Parathyroid adenoma (tissue), 2 donors: ENCODE data around the gene GGA1.
"Not testable (repeated sequence)": the region's sequence is repeated elsewhere in the genome, so short reads cannot be mapped to it uniquely, and the experiment has no call there.

ENCODE experiments used
- H2AFZ ChIP-seq: fragments of 300-600 bp; sonication (generic); one replicate; pipeline ENCODE4 v1.7.0; 2017; ENCODE audit warnings: antibody characterized with exemption, mild to moderate bottlenecking
- H3K27ac ChIP-seq: fragments of 300-600 bp; sonication (generic); one replicate; pipeline ENCODE4 v1.7.0; 2017
- H3K27me3 ChIP-seq: fragments of 300-600 bp; sonication (generic); one replicate; pipeline ENCODE4 v1.7.0; 2017; ENCODE audit warnings: low read length; ENCODE audit not compliant: control insufficient read depth, insufficient read depth
- H3K36me3 ChIP-seq: fragments of 300-600 bp; sonication (generic); one replicate; pipeline ENCODE4 v1.7.0; 2017; ENCODE audit warnings: low read length; ENCODE audit not compliant: control insufficient read depth, insufficient read depth
- H3K4me1 ChIP-seq: fragments of 300-600 bp; sonication (generic); one replicate; pipeline ENCODE4 v1.7.0; 2017; ENCODE audit warnings: control low read depth
- H3K4me2 ChIP-seq: fragments of 300-600 bp; sonication (generic); one replicate; pipeline ENCODE4 v1.7.0; 2017; ENCODE audit warnings: low read length
- H3K4me3 ChIP-seq: fragments of 300-600 bp; sonication (generic); one replicate; pipeline ENCODE4 v1.7.0; 2017; ENCODE audit warnings: low read depth, low read length
- H3K79me2 ChIP-seq: fragments of 300-600 bp; sonication (generic); one replicate; pipeline ENCODE4 v1.7.0; 2017; ENCODE audit warnings: control low read depth
- H3K9ac ChIP-seq: fragments of 300-600 bp; sonication (generic); one replicate; pipeline ENCODE4 v1.7.0; 2017; ENCODE audit warnings: mild to moderate bottlenecking
- H3K9me3 ChIP-seq: fragments of 300-600 bp; sonication (generic); one replicate; pipeline ENCODE4 v1.7.0; 2017; ENCODE audit warnings: low read length; ENCODE audit not compliant: control insufficient read depth
- TF ChIP-seq, protein P1 (sequence below): fragments of 300-600 bp; sonication (generic); IDR thresholded peaks from one replicate; pipeline ENCODE4 v1.7.0; 2017; ENCODE audit warnings: antibody characterized with exemption, mild to moderate bottlenecking
- donor health status: primary hyperparathyroidism.

Gene GGA1

GRCh38 chr22:37582526-37582925 lies 26.1 kb upstream of the GGA1 start:
- TF ChIP-seq, protein P1, sequence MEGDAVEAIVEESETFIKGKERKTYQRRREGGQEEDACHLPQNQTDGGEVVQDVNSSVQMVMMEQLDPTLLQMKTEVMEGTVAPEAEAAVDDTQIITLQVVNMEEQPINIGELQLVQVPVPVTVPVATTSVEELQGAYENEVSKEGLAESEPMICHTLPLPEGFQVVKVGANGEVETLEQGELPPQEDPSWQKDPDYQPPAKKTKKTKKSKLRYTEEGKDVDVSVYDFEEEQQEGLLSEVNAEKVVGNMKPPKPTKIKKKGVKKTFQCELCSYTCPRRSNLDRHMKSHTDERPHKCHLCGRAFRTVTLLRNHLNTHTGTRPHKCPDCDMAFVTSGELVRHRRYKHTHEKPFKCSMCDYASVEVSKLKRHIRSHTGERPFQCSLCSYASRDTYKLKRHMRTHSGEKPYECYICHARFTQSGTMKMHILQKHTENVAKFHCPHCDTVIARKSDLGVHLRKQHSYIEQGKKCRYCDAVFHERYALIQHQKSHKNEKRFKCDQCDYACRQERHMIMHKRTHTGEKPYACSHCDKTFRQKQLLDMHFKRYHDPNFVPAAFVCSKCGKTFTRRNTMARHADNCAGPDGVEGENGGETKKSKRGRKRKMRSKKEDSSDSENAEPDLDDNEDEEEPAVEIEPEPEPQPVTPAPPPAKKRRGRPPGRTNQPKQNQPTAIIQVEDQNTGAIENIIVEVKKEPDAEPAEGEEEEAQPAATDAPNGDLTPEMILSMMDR = no peak
- Histone ChIP-seq H3K27me3 (no peaks in the 10 kb centered on the region), H3K27ac (no peak overlapping the region), H3K9me3 (no peaks in the 10 kb centered on the region), H3K9ac (no peak overlapping the region), H3K4me2 (no peak overlapping the region), H3K4me3 (no peak overlapping the region), H3K4me1 (peaks cover 4% of the 10 kb centered on the region), H3K79me2 (no peaks in the 10 kb centered on the region), H3K36me3 (no peaks in the 10 kb centered on the region), H2AFZ (no peak overlapping the region)

DNA sequence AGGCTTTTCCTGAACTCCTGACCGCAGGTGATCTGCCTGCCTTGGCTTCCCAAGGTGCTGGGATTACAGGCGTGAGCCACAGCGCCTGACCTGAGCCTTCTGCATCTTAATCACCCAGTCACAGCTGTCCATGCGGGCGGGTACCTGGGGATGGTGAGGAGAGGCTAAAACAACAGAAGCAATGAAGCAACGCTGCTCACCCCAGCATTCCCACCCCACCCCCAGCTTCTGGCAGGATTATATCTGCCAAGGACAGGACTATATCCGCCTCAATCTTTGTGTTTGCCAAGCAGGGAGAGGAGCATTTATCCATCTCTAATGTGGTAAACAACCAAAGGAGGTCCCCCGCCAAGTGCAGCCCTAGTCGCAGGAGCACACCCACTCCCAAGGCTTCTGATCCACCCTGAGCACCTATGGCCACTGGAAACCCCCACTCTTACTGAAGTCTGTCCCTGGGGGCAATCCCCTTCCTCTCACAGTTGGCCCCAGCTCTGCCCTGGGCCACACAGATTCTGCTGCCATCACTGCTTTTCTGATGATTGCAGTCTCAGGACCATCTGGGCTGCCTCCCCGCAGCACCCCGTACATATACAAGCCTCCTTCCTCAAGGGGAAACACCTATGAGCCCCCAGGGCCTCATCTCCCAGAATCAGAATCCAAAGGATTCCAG lies 20.0 kb upstream of the GGA1 start:
- Histone ChIP-seq H3K4me2 (no peak overlapping the region), H3K36me3 (no peaks in the 10 kb centered on the region), H3K9ac (no peak overlapping the region), H3K27me3 (no peaks in the 10 kb centered on the region), H3K79me2 (no peaks in the 10 kb centered on the region), H3K27ac (no peak overlapping the region), H3K4me1 (no peaks in the 10 kb centered on the region), H3K9me3 (no peaks in the 10 kb centered on the region), H3K4me3 (no peak overlapping the region), H2AFZ (no peak overlapping the region)
- TF ChIP-seq, protein P1 = no peak

- Histone ChIP-seq H3K4me1 (no peaks in the 10 kb centered on the region), H3K9me3 (no peaks in the 10 kb centered on the region), H2AFZ (no peak overlapping the region), H3K4me3 (no peak overlapping the region), H3K79me2 (no peaks in the 10 kb centered on the region), H3K27me3 (no peaks in the 10 kb centered on the region), H3K27ac (no peak overlapping the region), H3K36me3 (no peaks in the 10 kb centered on the region), H3K4me2 (no peak overlapping the region), H3K9ac (no peak overlapping the region)
- TF ChIP-seq, protein P1 = no peak
Measured at GRCh38 chr22:37589636-37590035, 19.0 kb upstream of the GGA1 start.

GRCh38 chr22:37591081-37591480 lies 17.6 kb upstream of the GGA1 start:
- H3K4me3 ChIP-seq, H3K79me2 ChIP-seq, H3K4me1 ChIP-seq, H3K27me3 ChIP-seq, H3K9ac ChIP-seq, H2AFZ ChIP-seq, H3K4me2 ChIP-seq, H3K27ac ChIP-seq, H3K9me3 ChIP-seq, H3K36me3 ChIP-seq: not testable (repeated sequence)

GRCh38 chr22:37591823-37592404 lies 16.7 kb upstream of the GGA1 start:
- H3K79me2 ChIP-seq = no peaks in the 10 kb centered on the region
- H3K4me1 ChIP-seq = no peaks in the 10 kb centered on the region
- no peaks in the 10 kb centered on the region for H3K36me3 ChIP-seq
- H3K4me2 ChIP-seq = peak overlapping the region; percentile 64
- H3K4me3 ChIP-seq = peak overlapping the region; percentile 30
- TF ChIP-seq, protein P1 = no peak
- H3K9me3 ChIP-seq = no peaks in the 10 kb centered on the region
- H2AFZ ChIP-seq = peak overlapping the region; percentile 45
- H3K27ac ChIP-seq = no peak overlapping the region
- H3K9ac ChIP-seq = no peak overlapping the region
- no peaks in the 10 kb centered on the region for H3K27me3 ChIP-seq
